Esophagus squamous epithelium (tissue), 5 donors: ENCODE data around the gene VNN1. TPM values are rescaled to one million over a fixed set of nuclear protein-coding genes. Genes with fewer than 3 reads are reported as not detected.

Experiments used
- DNase-seq: peaks from one replicate; lab custom pipeline; 2025; lab: John Stamatoyannopoulos, UW
- H3K27ac ChIP-seq, 4 donors: fragments of 200-600 bp; sonication (generic); one replicate each; pipeline ENCODE4 v1.5.1; 2016 to 2019; ENCODE audit warnings: mild to moderate bottlenecking in 1 of 4
- H3K27me3 ChIP-seq, 4 donors: fragments of 200-600 bp; sonication (generic); 1 replicate in 3 of 4; 2 replicates in 1 of 4; pipeline versions ENCODE4 v1.5.1 to v1.6.0; 2017 to 2021; ENCODE audit warnings: antibody characterized with exemption in 1 of 4
- H3K36me3 ChIP-seq, 3 donors: fragments of 200-600 bp; sonication (generic); one replicate each; pipeline ENCODE4 v1.5.1; 2016 to 2019
- H3K4me1 ChIP-seq, 3 donors: fragments of 200-600 bp; sonication (generic); one replicate each; pipeline ENCODE4 v1.5.1; 2017 to 2019
- H3K4me3 ChIP-seq, 4 donors: fragments of 200-600 bp; sonication (generic); 1 replicate in 3 of 4; 2 replicates in 1 of 4; pipeline ENCODE4 v1.5.1; 2016 to 2019; ENCODE audit warnings: mild to moderate bottlenecking in 2 of 4, moderate library complexity in 1 of 4
- H3K9me3 ChIP-seq, 3 donors: fragments of 200-600 bp; sonication (generic); one replicate each; pipeline ENCODE4 v1.5.1; 2016 to 2019
- CTCF ChIP-seq, 6 experiments: fragments of 450-650 bp in 4 of 6; fragments of 200-600 bp in 2 of 6; sonication (generic) in 2 of 6; IDR thresholded peaks; one replicate each; pipeline ENCODE4 v1.5.1; 2016 to 2019; ENCODE audit warnings: antibody characterized with exemption in 6 of 6, mild to moderate bottlenecking in 4 of 6, moderate library complexity in 4 of 6
- POLR2A ChIP-seq, 4 donors: fragments of 450-650 bp; IDR thresholded peaks; one replicate each; pipeline ENCODE4 v1.6.1; 2017; ENCODE audit warnings: antibody characterized with exemption in 4 of 4, mild to moderate bottlenecking in 4 of 4, moderate library complexity in 3 of 4
- WGBS, 2 donors: methylation state at CpG; one replicate each; pipeline ENCODE4 v1.1.5; 2018; 5-methylcytosine and 5-hydroxymethylcytosine counted together
- intact Hi-C: fragments of 100-400 bp; cut with DNase I; formaldehyde crosslinking; loops from one replicate; pipeline ENCODE4 v1.15.0; 2022
- total RNA-seq, 4 donors: library from RNA; depleted of rRNA; stranded (reverse); fragments of >200 nt; gene quantifications; one replicate each; pipeline ENCODE4 v1.1.0, GENCODE V29; 2016
- donor health status: DM: yes; HTN: yes; CAD: no.

The VNN1 gene
- total RNA-seq, 4 donors from 2014 or later: 1.1 to 5.4 (median 2.1) TPM

- no peak overlapping the region for H3K27ac ChIP-seq
- H3K9me3 ChIP-seq: no peaks in the 10 kb centered on the region
- WGBS, 2 donors: 75 to 86% methylated on average over 4 of the region's 4 CpGs
These were observed 23.2 kb downstream of the VNN1 start for GRCh38 chr6:132690678-132691077.

GRCh38 chr6:132687306-132687705, 26.5 kb downstream of the VNN1 start:
- Histone ChIP-seq H3K9me3 (no peaks in the 10 kb centered on the region), H3K27ac (no peak overlapping the region), H3K36me3 (no peaks in the 10 kb centered on the region), H3K27me3 (no peaks in the 10 kb centered on the region), H3K4me3 (no peak overlapping the region), H3K4me1 (no peaks in the 10 kb centered on the region)
- no peak for TF ChIP-seq CTCF (IDR thresholded peaks at IDR 0.05)
- TF ChIP-seq POLR2A (IDR thresholded peaks at IDR 0.05): no peak
- intact Hi-C loops: no loop called here
- DNase-seq: no peak
- WGBS, 2 donors: 20 to 28% methylated on average over 5 of the region's 5 CpGs

More at GRCh38 chr6:132690678-132691077, 23.2 kb downstream of the VNN1 start:
- H3K27me3 ChIP-seq: no peaks in the 10 kb centered on the region
- no peak overlapping the region for H3K4me3 ChIP-seq
- H3K36me3 ChIP-seq: no peaks in the 10 kb centered on the region
- no peaks in the 10 kb centered on the region for H3K4me1 ChIP-seq
- TF ChIP-seq CTCF (IDR thresholded peaks at IDR 0.05) (no peak), POLR2A (IDR thresholded peaks at IDR 0.05) (no peak)
- intact Hi-C loops: no loop called here
- no peak for DNase-seq

DNA sequence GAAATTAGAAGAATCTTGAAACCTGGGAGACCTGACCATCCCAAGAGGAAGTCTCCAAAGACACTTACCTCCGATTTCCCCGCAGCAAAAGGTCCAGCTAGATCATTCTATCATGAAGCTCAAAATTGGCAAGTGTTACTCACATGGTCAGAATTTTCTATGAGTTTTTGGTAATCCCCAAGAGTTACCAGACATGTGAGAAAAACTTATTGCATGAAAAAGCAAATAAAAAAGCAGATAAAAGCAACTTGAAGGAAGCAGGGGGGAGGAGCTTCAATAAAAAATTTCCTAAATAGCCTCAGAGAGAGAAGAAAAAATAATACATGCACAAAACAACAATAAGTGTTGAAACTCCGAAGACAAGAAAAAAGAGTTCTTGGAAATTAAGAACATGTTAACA, 27.3 kb downstream of the VNN1 start:
- Histone ChIP-seq H3K36me3 (no peaks in the 10 kb centered on the region), H3K9me3 (no peaks in the 10 kb centered on the region), H3K27me3 (no peaks in the 10 kb centered on the region), H3K4me1 (no peaks in the 10 kb centered on the region), H3K27ac (no peak overlapping the region), H3K4me3 (no peak overlapping the region)
- no peak for TF ChIP-seq POLR2A (IDR thresholded peaks at IDR 0.05)
- TF ChIP-seq CTCF (IDR thresholded peaks at IDR 0.05): no peak
- WGBS, 2 donors: 72 to 87% methylated on average over 3 of the region's 3 CpGs
- intact Hi-C loops: no loop called here
- no peak for DNase-seq

- TF ChIP-seq POLR2A (IDR thresholded peaks at IDR 0.05) (no peak), CTCF (IDR thresholded peaks at IDR 0.05) (no peak)
- Histone ChIP-seq H3K9me3 (no peaks in the 10 kb centered on the region), H3K36me3 (no peaks in the 10 kb centered on the region), H3K27me3 (no peaks in the 10 kb centered on the region), H3K27ac (no peak overlapping the region), H3K4me3 (no peak overlapping the region), H3K4me1 (no peaks in the 10 kb centered on the region)
- intact Hi-C loops: no loop called here
- no peak for DNase-seq
- WGBS, 2 donors: 54 to 65% methylated on average over 3 of the region's 3 CpGs
These were observed 28.8 kb downstream of the VNN1 start for GRCh38 chr6:132685009-132685408.

- intact Hi-C loops: no loop called here
- Histone ChIP-seq H3K9me3 (no peaks in the 10 kb centered on the region), H3K36me3 (no peaks in the 10 kb centered on the region), H3K4me3 (no peak overlapping the region), H3K27ac (no peak overlapping the region), H3K4me1 (no peaks in the 10 kb centered on the region), H3K27me3 (no peaks in the 10 kb centered on the region)
- TF ChIP-seq POLR2A (IDR thresholded peaks at IDR 0.05) (no peak), CTCF (IDR thresholded peaks at IDR 0.05) (no peak)
- DNase-seq: no peak
- 76 to 84% methylated on average over 6 of the region's 6 CpGs for WGBS, 2 donors
These were observed 29.6 kb downstream of the VNN1 start for GRCh38 chr6:132684272-132684671.
